LHCN-M2 (cell line): ENCODE data around the gene PLEK. TPM values are rescaled to one million over a fixed set of nuclear protein-coding genes. Genes with fewer than 3 reads are reported as not detected.
"Not testable (repeated sequence)": the region's sequence is repeated elsewhere in the genome, so short reads cannot be mapped to it uniquely, and the experiment has no call there.

Experiments
- DNase-seq: peaks from one replicate; pipeline ENCODE4 v3.0.0-alpha.2; 2012; ENCODE audit warnings: low read depth
- total RNA-seq: library from RNA; depleted of rRNA; stranded (reverse); fragments of >200 nt; gene quantifications from 2 replicates; pipeline ENCODE4 v1.2.3, GENCODE V29; 2014

The PLEK gene
- total RNA-seq, 1 experiment from 2014 or later = not detected

GRCh38 chr2:68352651-68353391 is 12.3 kb upstream of the PLEK start:
- peak; percentile 16 for DNase-seq

GRCh38 chr2:68356599-68357239 is 8.4 kb upstream of the PLEK start:
- no peak for DNase-seq

DNA sequence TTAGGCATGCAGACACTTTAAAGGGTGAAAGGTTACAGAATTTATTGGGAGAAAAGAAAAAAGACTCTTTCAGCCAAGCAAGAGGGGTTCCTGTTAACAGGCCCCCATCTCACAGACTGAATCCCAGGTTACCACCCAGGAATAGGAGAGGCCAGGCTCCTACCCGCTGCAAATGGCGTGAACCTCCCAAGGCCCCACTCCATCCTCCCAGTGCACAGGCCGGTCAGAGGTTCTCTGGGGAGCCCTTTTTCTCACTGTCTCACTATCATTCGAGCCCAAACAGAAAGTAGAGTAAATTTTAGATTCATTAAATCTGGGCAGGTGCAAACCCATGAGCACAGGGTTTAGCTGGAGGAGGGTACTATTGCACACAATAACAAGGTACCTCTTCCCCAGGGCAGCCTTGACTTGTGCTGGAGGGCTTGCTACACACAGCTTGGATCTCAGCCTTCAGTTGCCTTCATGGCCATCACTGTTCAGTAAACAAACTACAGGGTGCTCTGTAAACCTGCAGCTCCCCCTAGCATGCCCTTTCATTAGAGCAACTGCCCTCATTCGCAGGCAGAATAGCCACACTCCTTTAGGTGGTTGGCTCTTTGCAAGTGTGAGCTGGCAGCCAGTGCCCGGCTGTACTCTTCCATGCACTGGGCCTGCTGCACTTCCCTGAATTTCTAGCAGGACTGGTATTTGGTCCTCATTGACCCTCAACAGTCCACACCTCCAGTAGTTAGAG is 7.3 kb upstream of the PLEK start:
- DNase-seq = peak; percentile 69

DNA sequence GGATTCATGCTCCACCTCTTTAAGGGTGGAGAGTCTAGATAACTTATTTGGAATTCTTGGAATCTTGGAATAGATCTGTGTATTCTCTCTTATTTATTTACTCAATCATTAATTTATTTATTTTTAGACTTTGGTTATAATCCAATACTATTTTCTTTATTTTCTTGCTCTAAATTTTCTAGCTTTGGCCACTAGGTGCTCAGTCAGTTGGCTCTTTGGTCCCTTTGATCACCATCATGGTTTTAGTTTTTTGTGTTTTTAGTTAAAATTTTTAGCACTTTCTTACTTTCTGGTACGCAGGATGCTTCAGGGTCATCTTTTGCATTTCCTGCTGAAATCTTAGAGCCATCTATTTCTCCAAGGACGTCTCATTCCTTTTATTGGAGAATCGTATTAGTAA is 5.2 kb upstream of the PLEK start:
- no peak for DNase-seq

DNA sequence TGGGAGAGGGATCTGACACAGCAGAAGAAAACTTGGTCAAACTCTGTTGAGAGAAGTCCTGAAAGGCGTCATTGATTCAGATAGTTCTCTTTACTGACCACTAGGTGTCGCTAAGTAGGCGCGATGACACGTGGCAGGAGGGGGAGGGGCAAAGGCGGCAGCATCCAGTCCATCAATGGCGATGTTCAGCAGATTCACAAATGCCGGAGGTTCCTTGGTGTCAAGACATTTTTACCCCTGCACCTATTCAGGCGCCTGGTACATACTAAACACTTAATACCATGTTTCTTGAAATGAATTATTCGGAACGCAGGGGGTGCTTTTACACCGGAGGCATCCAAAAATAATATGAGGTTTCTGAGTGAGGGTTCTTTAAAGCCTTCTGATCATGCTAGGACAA is 3.0 kb upstream of the PLEK start:
- DNase-seq = peak; percentile 59

- DNase-seq = no peak
These were observed 2.3 kb upstream of the PLEK start for GRCh38 chr2:68362749-68363148.

DNA sequence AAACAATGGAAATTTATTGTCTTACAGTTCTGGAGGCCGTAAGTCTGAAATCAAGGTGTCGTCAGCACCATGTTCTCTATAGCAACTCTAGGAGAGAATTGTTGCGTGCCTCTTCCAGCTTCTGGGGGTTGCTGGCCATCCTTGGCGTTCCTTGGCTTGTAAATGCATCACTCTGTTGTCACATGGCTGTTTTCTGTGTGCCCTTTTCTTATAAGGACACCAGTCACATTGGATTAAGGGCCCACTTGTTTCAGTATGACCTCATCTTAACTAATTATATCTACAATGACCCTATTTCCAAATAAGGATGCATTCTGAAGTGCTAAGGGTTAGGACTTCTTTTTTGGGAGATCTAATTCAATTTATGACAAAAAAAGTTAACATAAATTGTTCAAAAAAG is 1.4 kb upstream of the PLEK start:
- no peak for DNase-seq

DNA sequence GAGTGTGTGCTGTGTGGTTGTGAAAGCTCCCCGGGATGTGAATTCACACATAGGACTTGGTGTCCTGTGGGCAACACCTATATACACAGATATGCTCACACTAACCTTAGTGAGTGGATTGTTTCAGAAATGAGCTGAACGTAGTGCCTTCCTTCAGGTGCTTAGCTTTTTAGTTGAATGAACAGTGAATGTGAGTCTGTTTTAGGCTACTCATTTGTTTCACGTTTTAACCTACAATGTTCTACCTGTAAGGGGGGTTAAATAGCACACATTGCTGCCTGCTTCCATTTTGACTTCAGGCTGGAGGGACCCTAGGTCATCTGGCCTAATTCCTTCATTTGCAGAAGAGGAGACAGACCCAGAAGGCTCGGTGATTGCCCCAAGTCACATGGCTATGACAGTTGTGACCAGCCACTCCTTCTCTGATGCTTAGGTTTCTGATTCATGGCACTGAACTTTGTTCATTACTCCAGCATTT is 1.0 kb downstream of the PLEK start:
- no peak for DNase-seq

- DNase-seq = no peak
These were observed 3.0 kb downstream of the PLEK start for GRCh38 chr2:68367953-68368653.

DNA sequence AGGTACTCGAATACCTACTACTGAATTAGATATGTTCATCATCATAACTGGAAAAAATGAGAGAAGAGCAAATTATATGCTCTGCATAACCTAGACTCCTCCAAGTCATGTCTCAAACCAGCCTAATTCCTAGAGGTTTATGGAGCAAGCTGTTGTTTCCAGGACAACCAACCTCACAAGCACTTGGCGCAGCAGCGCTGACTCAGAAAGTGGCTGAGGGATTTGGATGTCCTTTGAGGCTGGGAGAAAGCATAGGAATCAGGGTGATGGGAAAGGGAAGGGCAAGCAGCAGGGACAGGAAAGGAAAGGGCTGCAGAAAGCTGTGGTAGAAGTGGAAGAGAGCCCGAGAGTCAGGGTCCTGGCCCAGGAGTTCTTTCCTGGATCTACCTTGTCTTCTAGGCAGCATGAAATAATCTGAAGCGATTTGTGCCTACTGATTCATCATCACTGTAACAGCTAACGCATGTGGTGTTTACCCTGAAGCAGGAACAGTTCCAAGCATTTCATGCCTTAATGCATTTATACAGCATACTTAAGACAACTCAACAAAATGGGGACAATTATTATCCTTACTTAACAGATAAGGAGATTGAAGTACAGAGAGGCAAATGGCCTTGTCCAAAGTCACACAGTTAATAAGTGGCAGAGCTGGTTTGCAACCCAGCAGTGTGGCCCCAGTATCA is 3.7 kb downstream of the PLEK start:
- DNase-seq = peak; percentile 75

- DNase-seq = no peak
These were observed 4.3 kb downstream of the PLEK start for GRCh38 chr2:68369337-68369734.

DNA sequence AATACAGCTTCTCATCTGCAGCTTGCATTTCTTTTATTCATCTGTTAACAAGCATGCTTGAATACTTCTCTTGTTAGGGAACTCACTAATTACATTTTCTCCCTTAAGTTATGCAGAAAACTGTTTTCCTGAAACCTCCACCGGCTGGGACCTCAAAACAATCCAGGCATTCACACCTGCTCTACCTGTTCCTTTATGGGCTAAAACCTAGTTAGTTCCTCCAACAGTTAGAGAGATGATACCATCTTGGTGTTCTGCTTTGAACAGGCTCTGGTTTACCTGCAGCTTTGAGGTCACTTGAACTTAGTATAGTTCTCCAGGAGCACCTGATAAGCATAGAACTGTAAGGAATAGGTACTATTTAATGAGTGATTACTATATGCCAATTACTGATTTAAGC is 6.1 kb downstream of the PLEK start:
- DNase-seq = no peak

DNA sequence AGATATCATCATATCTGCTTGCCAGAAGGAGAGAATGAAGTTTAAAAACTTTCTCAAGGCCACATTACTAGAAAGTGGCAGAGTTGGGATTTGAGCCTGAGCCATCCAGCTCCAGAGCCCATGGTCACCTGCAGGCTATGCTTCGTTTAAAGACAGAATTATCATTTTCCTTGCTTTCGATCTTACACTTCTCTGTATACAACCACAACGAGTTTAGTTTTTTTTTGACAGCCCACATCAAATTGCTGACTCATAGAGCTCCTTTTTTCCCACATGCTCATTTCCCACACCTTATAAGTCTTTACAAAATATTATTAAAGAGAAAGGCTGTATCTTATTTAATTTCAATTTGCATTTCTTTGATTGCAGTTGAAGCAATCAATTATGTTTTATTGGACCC is 6.5 kb downstream of the PLEK start:
- no peak for DNase-seq

GRCh38 chr2:68372485-68372884 is 7.4 kb downstream of the PLEK start:
- no peak for DNase-seq

DNA sequence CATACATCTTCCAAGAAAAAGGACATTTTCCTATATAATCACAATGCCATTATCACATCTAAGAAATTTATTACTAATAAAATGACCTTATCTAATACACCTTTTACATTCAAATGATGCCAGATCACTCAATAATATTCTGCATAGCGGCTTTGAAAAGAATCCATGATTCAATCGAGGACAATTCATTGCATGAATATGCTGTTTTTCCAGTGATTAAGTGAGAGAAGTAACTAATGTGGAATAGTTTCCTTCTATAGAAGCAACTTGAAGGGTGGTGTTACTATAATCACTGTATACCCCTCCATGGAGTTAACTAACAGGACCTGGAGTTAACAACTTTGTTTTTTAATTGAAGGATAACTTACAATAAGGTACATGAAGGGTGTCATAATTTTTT is 9.1 kb downstream of the PLEK start:
- no peak for DNase-seq

- no peak for DNase-seq
These were observed 10.5 kb downstream of the PLEK start for GRCh38 chr2:68375582-68375981.

GRCh38 chr2:68377137-68377780 is 12.2 kb downstream of the PLEK start:
- no peak for DNase-seq

GRCh38 chr2:68378779-68379178 is 13.7 kb downstream of the PLEK start:
- DNase-seq = not testable (repeated sequence)

- DNase-seq = no peak
These were observed 14.2 kb downstream of the PLEK start for GRCh38 chr2:68379184-68379708.

DNA sequence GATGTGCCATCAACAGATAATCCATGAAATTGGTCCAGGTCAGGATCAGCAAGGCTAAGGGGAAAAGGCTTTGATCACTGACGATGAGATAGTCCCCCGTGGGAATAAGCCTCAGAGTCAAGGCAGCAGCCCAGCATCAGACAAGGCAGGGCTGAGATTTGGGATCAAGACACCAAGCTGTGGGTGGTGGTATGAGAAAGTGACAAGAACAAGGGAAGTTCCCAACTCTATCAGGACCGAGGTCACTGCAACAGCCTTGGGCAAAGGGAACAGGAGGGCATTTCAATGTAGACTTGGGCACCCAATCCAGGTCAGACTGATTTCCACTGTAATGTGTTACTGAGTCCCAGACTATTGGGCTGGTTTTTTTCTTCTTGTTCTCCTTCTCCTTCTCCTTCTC is 18.7 kb downstream of the PLEK start:
- no peak for DNase-seq
